Stimulated activated CD4-positive, alpha-beta T cell treated with anti-CD3 and anti-CD28 coated beads, Interleukin-1b, Interleukin-23, amount 100 ng/mL, for 24 hours (primary cell): ENCODE measurements around the gene BIRC3.
A peak's percentile ranks its signal among the peaks of the same experiment; 100 is the strongest.
"Not testable (repeated sequence)": the region's sequence is repeated elsewhere in the genome, so short reads cannot be mapped to it uniquely, and the experiment has no call there.

Experiments used
- DNase-seq, 4 experiments: peaks; one replicate each; pipeline ENCODE4 v3.0.0-alpha.2; 2020; ENCODE audit warnings: low read depth in 4 of 4, low spot score in 1 of 4

Gene BIRC3

DNA sequence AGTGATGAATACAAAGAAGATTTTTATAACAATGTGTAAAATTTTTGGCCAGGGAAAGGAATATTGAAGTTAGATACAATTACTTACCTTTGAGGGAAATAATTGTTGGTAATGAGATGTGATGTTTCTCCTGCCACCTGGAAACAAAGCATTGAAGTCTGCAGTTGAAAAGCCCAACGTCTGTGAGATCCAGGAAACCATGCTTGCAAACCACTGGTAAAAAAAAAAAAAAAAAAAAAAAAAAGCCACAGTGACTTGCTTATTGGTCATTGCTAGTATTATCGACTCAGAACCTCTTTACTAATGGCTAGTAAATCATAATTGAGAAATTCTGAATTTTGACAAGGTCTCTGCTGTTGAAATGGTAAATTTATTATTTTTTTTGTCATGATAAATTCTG is 5.3 kb downstream of the BIRC3 start:
- DNase-seq, result no peak

DNA sequence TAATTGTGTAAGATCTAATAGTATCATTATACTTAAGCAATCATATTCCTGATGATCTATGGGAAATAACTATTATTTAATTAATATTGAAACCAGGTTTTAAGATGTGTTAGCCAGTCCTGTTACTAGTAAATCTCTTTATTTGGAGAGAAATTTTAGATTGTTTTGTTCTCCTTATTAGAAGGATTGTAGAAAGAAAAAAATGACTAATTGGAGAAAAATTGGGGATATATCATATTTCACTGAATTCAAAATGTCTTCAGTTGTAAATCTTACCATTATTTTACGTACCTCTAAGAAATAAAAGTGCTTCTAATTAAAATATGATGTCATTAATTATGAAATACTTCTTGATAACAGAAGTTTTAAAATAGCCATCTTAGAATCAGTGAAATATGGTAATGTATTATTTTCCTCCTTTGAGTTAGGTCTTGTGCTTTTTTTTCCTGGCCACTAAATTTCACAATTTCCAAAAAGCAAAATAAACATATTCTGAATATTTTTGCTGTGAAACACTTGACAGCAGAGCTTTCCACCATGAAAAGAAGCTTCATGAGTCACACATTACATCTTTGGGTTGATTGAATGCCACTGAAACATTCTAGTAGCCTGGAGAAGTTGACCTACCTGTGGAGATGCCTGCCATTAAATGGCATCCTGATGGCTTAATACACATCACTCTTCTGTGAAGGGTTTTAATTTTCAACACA is 6.4 kb downstream of the BIRC3 start:
- DNase-seq, result no peak

DNA sequence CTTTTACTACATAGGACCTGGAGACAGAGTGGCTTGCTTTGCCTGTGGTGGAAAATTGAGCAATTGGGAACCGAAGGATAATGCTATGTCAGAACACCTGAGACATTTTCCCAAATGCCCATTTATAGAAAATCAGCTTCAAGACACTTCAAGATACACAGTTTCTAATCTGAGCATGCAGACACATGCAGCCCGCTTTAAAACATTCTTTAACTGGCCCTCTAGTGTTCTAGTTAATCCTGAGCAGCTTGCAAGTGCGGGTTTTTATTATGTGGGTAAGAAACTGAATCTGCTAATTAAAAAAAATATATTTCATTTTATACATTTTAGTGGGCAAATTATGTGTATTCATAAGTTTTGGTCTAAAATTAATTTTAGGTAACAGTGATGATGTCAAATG is 7.8 kb downstream of the BIRC3 start:
- DNase-seq, result no peak

DNA sequence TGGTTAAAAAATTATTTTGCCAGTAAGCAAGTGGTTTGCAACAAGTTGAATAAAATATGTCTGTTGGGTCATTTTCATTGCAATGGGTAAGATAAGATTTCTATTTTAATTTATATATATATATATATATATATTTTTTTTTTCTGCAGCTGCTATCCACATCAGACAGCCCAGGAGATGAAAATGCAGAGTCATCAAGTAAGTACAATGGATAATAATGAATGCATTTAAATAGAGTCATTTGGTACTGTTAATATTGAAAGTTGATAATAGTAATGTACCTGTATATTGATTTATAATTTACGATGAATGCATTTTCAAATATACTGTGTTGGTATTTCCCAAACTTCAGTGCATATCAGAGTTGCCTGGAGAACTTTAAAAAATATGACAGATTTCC is 11.5 kb downstream of the BIRC3 start:
- no peak for DNase-seq

DNA sequence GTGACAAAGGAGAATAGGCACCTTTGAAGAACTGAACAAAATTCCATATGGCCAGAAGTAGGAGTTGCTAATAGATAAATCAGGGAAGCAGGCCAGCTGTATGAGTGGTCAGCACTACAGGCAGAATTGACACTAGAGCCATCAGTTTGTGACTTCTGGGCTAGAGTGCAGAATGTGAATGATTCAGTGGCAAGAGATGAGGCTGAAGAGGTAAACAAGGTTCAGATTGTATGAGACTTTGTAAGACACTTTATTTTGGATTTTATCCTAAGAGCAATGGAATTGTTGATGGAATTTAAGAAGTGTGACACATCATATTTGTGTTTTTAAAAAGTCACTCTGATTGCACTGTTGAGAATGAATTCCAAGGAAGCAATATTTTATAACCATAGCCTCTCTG is 12.9 kb downstream of the BIRC3 start:
- DNase-seq, result no peak

DNA sequence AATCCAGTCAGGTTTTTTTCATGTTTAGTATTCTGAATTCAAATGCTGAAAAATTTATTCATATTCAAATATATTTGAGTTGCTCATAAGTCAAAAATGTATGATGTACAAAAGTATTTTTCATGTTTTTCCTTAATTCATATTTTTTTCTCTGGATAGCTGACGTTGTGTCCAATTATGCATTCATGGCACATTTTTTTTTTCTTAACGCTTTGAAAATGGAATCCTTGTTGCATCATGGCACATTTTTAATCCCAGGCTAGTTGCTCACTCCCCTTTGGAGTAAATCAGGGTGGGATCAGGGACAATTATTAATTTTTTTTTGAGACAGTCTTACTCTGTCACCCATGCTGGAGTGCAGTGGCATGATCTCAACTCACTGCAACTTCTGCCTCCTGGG is 14.1 kb downstream of the BIRC3 start:
- DNase-seq, result no peak

DNA sequence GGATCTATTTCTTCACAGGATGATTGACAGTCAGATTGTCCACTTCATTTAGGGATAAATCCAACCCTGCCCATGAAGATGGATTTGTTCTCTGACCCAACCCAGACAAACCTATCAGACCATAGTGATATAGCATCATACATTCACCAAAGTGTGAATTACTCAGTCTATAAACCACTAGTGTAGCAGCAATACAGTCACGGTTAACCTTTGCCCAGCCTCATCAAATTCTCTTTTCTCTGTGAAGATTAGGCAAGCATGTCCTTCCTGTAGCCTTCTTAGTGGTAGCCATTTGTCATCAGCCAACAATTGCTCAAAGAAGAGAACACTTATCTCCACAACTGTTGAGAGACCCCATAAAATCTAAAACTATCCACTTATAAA is 15.3 kb downstream of the BIRC3 start:
- DNase-seq, result no peak

DNA sequence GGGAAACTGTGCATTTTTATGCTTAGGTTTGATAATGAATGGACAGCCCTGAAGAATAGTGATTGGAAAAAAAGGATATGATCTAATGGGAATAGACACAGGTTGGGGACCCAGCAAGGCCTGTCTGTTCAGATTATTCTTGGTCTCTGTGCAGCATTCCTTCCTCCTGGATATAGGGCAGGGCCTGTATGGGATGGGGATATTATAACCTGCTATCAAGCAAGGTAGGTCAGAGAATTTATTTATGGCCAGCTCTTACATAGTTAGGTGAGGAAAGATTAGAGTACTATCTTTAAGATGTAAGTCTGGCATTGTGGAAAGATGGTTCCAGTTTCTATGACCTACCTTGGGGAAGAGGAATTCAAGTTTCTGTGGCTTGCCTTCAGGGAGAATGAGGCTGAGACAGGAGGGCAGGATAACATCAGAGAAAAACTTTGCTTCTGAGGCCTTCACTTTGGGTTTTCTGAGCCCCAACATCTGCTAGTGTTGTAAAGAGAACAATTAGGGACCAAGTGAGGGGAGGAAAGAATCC is 21.3 kb downstream of the BIRC3 start:
- DNase-seq, result no peak

DNA sequence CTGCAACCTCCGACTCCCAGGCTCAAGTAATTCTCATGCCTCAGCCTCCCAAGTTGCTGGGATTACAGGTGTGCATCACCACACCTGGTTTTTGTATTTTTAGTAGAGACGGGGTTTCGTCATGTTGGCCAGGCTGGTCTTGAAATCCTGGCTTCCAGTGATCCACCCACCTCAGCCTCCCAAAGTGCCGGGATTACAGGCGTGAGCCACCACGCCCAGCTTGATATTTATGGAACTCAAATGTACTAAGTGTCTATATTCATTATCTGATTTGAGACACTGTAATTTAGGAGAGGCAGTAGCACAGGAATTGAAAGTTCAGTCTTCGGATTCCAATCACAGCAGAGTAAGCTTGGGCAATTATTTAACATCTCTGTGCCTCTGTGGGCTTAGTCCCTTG is 24.0 kb downstream of the BIRC3 start:
- DNase-seq, result not testable (repeated sequence)

DNA sequence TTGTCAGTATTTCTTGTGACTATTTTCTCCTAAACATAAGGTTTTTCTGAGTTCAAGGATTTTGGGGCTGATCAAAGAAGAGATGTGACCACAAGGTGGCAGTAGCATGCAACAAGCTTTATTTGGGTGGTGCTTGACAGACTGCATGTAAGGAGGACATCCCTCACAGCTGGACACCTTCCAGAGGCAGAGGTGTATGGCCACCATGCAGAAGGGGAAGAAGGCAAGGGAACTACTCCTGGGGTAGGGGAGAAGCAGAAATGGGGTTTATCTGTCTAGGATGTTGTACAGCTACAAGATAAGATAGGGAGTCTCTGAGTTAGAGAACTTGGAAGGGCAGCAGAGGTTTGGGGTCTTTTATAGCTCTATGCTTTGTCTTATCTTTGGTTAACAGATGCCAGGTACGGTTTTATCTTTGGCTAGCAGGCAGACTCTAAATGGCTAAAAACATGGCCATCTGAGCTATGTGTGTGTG is 24.6 kb downstream of the BIRC3 start:
- peak in 3 of 4 experiments; percentile 41 to 66 (median 54) for DNase-seq

DNA sequence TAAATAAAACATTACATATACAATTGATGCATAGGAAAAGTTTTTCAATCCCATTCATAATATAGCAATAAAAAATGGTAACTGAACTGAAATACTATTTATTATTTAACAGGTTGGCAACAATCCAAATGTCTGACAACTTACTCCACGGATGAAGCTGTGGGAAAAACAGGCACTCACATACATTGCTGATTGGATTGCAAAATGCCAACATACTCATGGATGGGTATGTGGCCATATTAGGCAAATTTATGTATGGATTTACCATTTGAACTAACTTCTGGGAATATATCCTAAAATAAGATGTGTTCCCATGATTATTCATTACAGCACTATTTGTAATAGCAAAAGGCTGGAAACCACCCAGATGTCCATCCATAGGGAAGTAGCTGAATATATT is 26.5 kb downstream of the BIRC3 start:
- no peak for DNase-seq

DNA sequence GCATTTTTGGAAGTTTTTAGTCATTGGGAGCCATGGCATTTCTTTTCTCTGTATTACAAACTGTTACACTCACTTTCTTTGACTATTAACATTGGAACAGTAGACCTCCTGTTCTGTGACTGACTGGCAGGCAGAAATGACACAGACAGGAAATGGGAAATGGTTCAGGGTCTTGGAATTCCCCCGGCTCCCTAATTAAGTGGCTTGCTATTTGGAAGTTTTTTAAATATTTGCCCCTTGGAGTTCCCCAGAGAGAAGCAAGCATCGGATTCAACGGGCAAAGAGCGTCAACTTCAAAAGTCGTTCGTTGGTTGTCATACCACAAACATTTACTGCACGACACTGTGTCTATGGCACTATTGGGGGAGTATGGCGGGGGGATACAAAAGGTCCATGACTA is 28.6 kb downstream of the BIRC3 start:
- no peak for DNase-seq

DNA sequence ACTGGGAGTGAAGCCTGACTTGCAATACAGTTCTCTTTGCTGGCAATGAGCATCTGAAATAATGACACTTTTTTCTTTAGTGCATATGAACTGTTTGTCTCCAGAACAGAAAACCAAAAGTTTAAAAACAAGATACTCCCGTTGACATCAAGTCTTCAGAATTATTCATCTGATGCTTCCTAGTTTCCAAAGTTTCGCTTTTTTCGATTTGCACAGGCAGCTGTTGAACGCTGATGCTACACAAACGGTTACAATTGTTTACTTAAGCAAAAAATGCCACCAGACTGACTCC is 29.1 kb downstream of the BIRC3 start:
- DNase-seq, result no peak

DNA sequence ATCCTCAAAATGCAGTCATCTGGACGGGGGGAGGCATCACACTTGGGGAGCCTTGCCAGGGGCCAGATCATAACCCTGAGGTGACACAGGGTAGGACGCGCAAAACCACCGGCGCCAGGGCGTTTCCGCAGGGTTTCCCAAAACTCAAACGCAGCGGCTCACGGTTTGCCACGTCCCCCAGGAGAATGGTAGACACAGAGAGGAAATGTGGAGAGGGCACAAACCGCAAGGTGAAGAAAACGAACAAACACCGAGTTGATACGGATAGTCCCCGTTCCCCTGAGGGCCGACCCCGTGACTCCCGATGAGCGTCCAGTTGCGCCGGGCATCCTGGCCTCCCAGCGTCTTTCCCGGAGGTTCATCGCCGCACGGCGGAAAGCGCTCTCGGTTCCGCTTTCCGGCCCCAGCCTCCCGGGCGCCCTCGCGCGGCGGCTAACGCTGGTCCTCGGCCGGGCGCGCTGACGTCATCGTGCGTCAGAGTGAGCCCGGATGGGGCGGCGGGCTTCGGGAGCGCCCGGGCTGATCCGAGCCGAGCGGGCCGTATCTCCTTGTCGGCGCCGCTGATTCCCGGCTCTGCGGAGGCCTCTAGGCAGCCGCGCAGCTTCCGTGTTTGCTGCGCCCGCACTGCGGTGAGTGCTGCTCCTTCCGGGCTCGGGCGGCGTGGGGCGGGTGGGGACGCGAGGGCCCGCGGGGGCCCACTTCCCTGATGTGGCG is 29.6 kb downstream of the BIRC3 start, which contains the start of gene BIRC2:
Gene BIRC2, plus strand, starts transcription at position 467 of the 714 bp plus-strand sequence. CDS start 2,641 bp downstream, outside the sequence.
- DNase-seq, result peak; percentile 90 to 94 (median 93)

DNA sequence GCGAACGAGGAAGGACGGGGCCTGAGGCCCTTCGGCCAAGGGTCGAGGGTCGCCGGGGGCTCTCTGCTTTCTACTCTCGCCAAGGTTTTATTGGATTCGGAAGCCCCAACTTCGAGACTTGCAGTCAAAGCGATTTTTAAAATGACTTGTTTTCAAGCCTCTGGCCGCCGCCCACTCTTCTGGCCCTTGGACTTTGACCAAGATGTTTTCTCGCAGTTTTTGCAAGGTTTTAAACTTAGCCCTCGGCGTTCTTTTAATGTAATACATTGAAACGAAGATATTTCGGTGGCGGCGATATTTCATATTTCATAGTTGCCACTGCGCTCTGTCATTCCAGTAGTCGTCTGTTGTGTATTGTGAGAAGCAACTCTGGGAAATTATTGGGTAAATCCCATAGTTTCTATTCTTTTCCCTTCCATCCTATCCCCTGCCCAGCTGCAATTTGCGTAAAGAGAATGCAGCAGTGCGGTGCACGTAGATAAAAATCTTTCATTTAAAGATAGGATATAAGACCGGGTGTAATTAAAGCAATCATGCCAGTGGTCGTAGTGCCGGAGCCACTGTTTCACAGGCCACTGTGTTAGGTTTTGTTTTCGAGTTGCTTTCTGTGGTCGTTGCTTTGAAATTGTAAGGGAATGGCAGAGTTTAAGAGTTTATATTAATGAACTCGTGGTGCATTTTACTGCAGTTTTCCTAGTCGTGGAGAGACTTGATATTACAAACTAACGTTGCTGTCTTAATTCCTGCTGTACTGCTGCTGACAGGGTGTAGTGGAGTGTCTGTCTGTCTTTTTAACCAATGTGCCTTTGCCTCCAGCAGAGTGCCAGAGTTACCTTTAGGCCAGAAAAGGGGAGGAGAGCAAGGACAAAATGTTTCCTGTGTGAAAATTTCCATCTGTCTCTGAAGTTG is 30.4 kb downstream of the BIRC3 start:
- no peak for DNase-seq

DNA sequence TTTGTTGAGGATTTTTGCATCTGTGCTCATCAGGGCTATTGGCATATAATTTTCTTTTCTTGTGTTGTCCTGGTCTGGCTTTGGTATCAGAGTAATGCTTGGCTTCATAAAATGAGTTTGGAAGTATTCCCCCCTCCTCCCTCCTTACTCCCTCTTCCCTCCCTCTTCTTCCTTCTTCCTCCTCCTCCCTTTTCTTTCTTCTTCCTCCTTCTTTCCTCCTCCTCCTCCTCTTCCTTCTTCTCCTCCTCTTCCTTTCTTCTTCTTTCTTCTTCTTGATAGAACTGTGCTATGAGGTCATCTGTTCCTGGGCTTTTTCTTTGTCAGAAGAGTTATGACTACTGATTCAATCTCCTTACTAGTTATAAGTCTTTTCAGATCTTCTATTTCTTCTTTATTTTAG is 39.8 kb downstream of the BIRC3 start:
- no peak for DNase-seq

DNA sequence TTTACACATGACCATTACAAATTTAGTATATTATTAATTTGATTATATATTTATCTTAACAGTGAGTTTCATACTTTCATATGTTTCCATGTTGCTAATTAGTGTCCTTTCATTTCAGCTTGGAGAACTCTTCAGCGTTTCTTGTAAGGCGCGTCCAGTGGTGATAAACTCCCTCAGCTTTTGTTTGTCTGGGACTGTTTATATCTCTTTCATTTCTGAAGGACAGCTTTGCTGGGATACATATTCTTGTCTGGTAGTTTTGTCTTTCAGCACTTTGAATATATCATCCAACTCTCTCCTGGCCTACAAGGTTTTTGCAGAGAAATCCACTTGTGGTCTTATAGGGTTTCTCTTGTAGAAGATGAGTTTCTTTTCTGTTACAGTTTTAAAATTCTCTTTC is 42.1 kb downstream of the BIRC3 start:
- DNase-seq, result no peak

DNA sequence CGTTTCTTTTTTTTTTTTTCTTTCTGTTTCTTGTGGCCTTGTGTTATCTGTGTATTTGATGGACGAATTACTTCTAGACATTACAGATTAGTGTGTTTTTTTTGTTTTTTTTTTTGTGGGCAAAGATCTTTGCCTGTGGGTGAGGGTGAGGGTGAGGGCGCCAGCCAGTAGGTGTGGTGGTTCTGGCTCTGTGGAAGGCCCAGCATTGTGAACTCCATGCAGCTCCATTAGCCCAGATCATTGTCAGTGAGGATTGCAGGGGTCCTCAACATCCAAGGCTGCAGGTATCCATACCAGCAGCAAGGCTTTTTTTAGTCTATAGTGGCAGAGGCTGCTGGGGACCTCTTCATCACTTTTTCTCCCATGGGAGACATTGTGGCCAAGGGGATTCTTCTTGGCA is 43.4 kb downstream of the BIRC3 start:
- DNase-seq, result no peak

DNA sequence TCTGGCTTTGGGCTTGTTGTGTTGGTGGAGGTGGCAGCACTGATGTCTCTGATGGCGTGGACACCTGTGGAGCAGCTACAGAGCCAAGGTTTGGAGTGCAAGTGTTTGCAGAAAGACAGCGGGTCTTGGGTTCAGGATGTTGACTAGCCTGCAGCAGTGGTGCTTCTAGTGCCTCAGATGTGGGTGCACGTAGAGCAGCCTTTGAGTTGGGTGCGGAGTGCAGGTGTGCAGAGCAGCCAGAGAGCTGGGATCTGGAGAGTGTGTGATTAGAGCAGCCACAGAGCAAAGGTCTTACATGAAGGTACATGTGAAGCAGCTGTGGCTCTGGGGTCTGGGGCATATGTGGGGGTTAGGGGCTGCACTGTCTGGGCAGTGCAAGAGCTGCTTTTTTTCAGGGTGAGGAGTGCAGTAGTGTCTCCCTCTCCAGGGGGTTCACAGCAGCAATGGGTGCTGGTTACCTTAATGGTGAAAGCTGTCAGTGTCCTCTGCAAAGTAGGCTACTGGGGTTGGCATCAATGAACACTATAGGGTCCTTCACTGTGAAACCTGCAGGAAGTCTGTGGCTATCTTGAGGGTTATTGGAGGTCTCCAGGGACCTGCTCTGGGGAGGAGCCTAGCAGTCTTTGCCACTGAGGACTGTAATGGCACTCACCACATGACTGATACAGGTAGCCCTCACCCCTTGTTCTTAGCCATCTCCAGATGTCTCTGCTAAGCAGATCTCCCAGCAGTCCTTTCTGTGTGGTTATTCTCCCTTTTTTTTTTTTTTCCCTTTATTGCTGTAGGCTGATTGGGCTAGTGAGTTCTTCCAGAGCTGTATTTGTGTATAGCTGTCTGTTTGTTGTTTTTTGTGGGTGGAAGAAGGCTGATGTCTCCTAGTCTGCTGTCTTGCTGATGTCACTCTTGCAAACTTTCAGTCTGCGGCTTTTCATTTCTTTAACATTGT is 44.1 kb downstream of the BIRC3 start:
- DNase-seq, result no peak

DNA sequence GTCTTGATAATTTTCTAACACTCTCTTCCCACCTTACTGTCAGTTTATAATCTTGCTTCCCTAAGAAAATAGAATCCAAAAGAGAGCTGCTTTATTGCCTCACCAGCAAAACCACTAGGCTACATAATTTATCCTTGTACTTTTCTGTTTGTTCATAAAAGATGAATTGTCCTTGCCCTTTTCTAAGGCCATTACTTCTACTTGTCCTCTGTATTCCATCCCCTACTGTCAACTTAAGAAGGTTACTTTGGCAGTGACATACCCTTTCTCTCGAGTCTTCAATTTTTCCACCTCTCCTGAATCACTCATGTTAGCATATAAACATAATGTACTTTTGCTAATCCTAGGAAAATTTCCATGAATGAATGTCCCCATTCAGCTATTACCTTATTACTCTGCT is 47.7 kb downstream of the BIRC3 start:
- DNase-seq, result no peak

DNA sequence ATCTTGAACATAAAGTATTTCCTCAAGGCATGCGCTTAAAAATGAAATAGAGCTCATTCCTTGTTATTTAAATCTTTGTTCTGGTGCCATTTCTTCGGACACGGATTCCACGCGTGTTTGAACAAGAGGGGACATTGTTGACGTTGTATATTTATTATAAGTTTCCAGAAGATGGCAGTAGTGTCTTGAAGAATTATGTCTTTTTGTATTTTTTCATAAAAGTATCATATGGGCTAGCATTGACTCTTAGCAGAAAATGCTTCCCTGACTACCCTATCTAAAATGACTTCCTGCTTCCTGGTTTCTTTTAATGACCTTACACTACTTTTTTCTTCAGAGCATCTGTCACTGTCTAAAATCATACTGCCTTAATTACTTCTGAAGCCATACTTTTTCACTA is 50.1 kb downstream of the BIRC3 start:
- DNase-seq, result no peak
